ENCODE data around the gene POU6F2. TPM values are rescaled to one million over a fixed set of nuclear protein-coding genes. Genes with fewer than 3 reads are reported as not detected.

POU6F2 gene
- total RNA-seq, 1 donor from 2014 or later, result 7.9 TPM

GRCh38 chr7:39098506-39098905, 120.8 kb downstream of the POU6F2 start:
- Mint-ChIP-seq H3K27me3 (ENCODE audit: low read depth) (no peaks in the 10 kb centered on the region), H3K27ac (ENCODE audit: unreplicated experiment) (no peak overlapping the region), H3K4me3 (no peak overlapping the region), H3K36me3 (ENCODE audit: low read depth) (no peaks in the 10 kb centered on the region), H3K4me1 (peaks cover 5% of the 10 kb centered on the region), H3K9me3 (peaks cover 4% of the 10 kb centered on the region)
- no peak for TF ChIP-seq CTCF (conservative IDR thresholded peaks at IDR 0.05)
- DNase-seq (ENCODE audit: low read depth, low spot score), result no peak

GRCh38 chr7:39099146-39099545, 121.4 kb downstream of the POU6F2 start:
- Mint-ChIP-seq H3K4me3 (no peak overlapping the region), H3K27me3 (ENCODE audit: low read depth) (no peaks in the 10 kb centered on the region), H3K4me1 (peaks cover 5% of the 10 kb centered on the region), H3K27ac (ENCODE audit: unreplicated experiment) (no peak overlapping the region), H3K9me3 (peaks cover 4% of the 10 kb centered on the region), H3K36me3 (ENCODE audit: low read depth) (no peaks in the 10 kb centered on the region)
- no peak for TF ChIP-seq CTCF (conservative IDR thresholded peaks at IDR 0.05)
- no peak for DNase-seq (ENCODE audit: low read depth, low spot score)

GRCh38 chr7:39100270-39100669, 122.6 kb downstream of the POU6F2 start:
- no peak overlapping the region for H3K4me3 Mint-ChIP-seq
- H3K36me3 Mint-ChIP-seq (ENCODE audit: low read depth), result no peaks in the 10 kb centered on the region
- DNase-seq (ENCODE audit: low read depth, low spot score), result no peak
- peaks cover 5% of the 10 kb centered on the region for H3K4me1 Mint-ChIP-seq
- no peak overlapping the region for H3K27ac Mint-ChIP-seq (ENCODE audit: unreplicated experiment)
- peaks cover 4% of the 10 kb centered on the region for H3K9me3 Mint-ChIP-seq
- TF ChIP-seq CTCF (conservative IDR thresholded peaks at IDR 0.05), result no peak
- no peaks in the 10 kb centered on the region for H3K27me3 Mint-ChIP-seq (ENCODE audit: low read depth)

GRCh38 chr7:39102234-39102633, 124.5 kb downstream of the POU6F2 start:
- no peak for DNase-seq (ENCODE audit: low read depth, low spot score)
- Mint-ChIP-seq H3K4me3 (no peak overlapping the region), H3K27me3 (ENCODE audit: low read depth) (no peaks in the 10 kb centered on the region), H3K36me3 (ENCODE audit: low read depth) (no peaks in the 10 kb centered on the region), H3K27ac (ENCODE audit: unreplicated experiment) (no peak overlapping the region), H3K9me3 (peaks cover 4% of the 10 kb centered on the region), H3K4me1 (peaks cover 5% of the 10 kb centered on the region)
- no peak for TF ChIP-seq CTCF (conservative IDR thresholded peaks at IDR 0.05)

- Mint-ChIP-seq H3K27me3 (ENCODE audit: low read depth) (no peaks in the 10 kb centered on the region), H3K36me3 (ENCODE audit: low read depth) (no peaks in the 10 kb centered on the region), H3K27ac (ENCODE audit: unreplicated experiment) (no peak overlapping the region), H3K9me3 (peaks cover under 1% of the 10 kb centered on the region), H3K4me1 (peaks cover 5% of the 10 kb centered on the region), H3K4me3 (no peak overlapping the region)
- DNase-seq (ENCODE audit: low read depth, low spot score), result no peak
- no peak for TF ChIP-seq CTCF (conservative IDR thresholded peaks at IDR 0.05)
Measured at GRCh38 chr7:39105720-39106119, 128.0 kb downstream of the POU6F2 start.

GRCh38 chr7:39125846-39126245, 148.1 kb downstream of the POU6F2 start:
- Mint-ChIP-seq H3K4me1 (no peaks in the 10 kb centered on the region), H3K4me3 (no peak overlapping the region), H3K27ac (ENCODE audit: unreplicated experiment) (no peak overlapping the region), H3K9me3 (no peaks in the 10 kb centered on the region), H3K27me3 (ENCODE audit: low read depth) (no peaks in the 10 kb centered on the region), H3K36me3 (ENCODE audit: low read depth) (no peaks in the 10 kb centered on the region)
- no peak for TF ChIP-seq CTCF (conservative IDR thresholded peaks at IDR 0.05)
- no peak for DNase-seq (ENCODE audit: low read depth, low spot score)
